Right lobe of liver (tissue), 6 donors: Measurements from ENCODE around the gene GXYLT2. TPM values are rescaled to one million over a fixed set of nuclear protein-coding genes. Genes with fewer than 3 reads are reported as not detected.
"Not testable (repeated sequence)": the region's sequence is repeated elsewhere in the genome, so short reads cannot be mapped to it uniquely, and the experiment has no call there.

ENCODE experiments used
- ATAC-seq, 4 donors: fragments of 200-7000 bp; cut with Tn5 transposase; one replicate each; pipeline ENCODE4 v1.9.1; 2020; ENCODE audit warnings: mild to moderate bottlenecking in 4 of 4, moderate library complexity in 4 of 4
- DNase-seq, 3 donors: peaks; one replicate each; pipeline ENCODE4 v3.0.0-alpha.2; 2020
- H3K27ac ChIP-seq, 3 donors: fragments of 200-600 bp; one replicate each; pipeline ENCODE4 v1.8.0; 2022
- H3K27me3 ChIP-seq, 2 donors: fragments of 200-600 bp; one replicate each; pipeline ENCODE4 v1.8.0; 2022
- H3K36me3 ChIP-seq, 4 donors: fragments of 200-600 bp; sonication (generic) in 1 of 4; one replicate each; pipeline versions ENCODE4 v1.5.1 to v1.8.0; 2017 to 2022; ENCODE audit warnings: control low read depth in 1 of 4
- H3K4me1 ChIP-seq, 4 donors: fragments of 200-600 bp; sonication (generic) in 1 of 4; one replicate each; pipeline versions ENCODE4 v1.5.1 to v1.8.0; 2017 to 2022; ENCODE audit warnings: control low read depth in 1 of 4
- H3K4me3 ChIP-seq, 3 donors: fragments of 200-600 bp; one replicate each; pipeline ENCODE4 v1.8.0; 2022
- H3K9me3 ChIP-seq, 4 donors: fragments of 200-600 bp; sonication (generic) in 1 of 4; one replicate each; pipeline versions ENCODE4 v1.5.1 to v1.8.0; 2017 to 2022; ENCODE audit warnings: control low read depth in 1 of 4
- POLR2A ChIP-seq: fragments of 450-650 bp; IDR thresholded peaks from one replicate; pipeline ENCODE4 v1.6.1; 2017; ENCODE audit warnings: antibody characterized with exemption, mild to moderate bottlenecking
- WGBS: methylation state at CpG from one replicate; pipeline ENCODE4 v1.1.6; 2018; ENCODE audit warnings: low coverage, low lambda C conversion rate; ENCODE audit not compliant: insufficient coverage; ENCODE audit errors: missing lambda C conversion rate; 5-methylcytosine and 5-hydroxymethylcytosine counted together
- intact Hi-C, 2 donors: fragments of 100-400 bp; cut with DNase I; formaldehyde crosslinking; loops; one replicate each; pipeline versions ENCODE4 v1.11.2 to v1.14.1; 2022
- total RNA-seq, 6 experiments: library from RNA; depleted of rRNA in 2 of 6; stranded (reverse); fragments of >200 nt in 2 of 6; fragmentation: NEBNext Ultra II Directional in 3 of 6; extraction: Animal tissue kit (Norgen Biotek cat#: 25700) in 3 of 6; gene quantifications; one replicate each; pipeline versions ENCODE4 v1.1.0 to v1.2.4, GENCODE V29; 2016 to 2023
- TF ChIP-seq, protein P1 (sequence below), 4 donors: fragments of 200-600 bp in 3 of 4; fragments of 450-650 bp in 1 of 4; IDR thresholded peaks; one replicate each; pipeline versions ENCODE4 v1.5.1 to v1.8.0; 2016 to 2022; ENCODE audit warnings: antibody characterized with exemption in 4 of 4, mild to moderate bottlenecking in 2 of 4
- donor health status: DM: no; HTN: yes; CAD: no.
- donor health status: DM: no; HTN: no; CAD: no.
- donor health status: DM: no; HTN: no; CAD: no.
- donor health status: DM: no; HTN: yes; CAD: no.
- donor health status: DM: no; HTN: yes; CAD: no.

The GXYLT2 gene
- total RNA-seq, 6 experiments from 2014 or later = 0.06 to 0.69 (median 0.12) TPM; not detected in 1

DNA sequence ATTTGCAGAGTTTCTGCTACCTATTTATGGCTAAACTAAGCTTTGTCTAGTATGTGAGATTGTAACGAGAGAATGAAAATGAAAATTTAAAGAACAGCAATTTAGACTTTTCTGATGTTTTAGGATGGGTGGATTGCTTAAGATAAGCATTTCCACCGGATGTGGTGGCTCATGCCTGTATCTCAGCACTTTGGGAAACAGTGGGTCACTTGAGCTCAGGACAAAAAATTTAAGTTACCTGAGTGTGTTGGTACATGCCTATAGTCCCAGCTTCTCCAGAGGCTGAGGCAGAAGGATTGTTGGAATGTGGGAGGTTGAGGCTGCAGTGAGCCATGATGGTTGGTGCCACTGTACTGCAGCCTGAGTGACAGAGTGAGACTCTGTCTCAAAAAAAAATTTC, 112.1 kb downstream of the GXYLT2 start:
- no peak overlapping the region for H3K27ac ChIP-seq
- no peaks in the 10 kb centered on the region for H3K27me3 ChIP-seq
- H3K4me3 ChIP-seq = no peak overlapping the region
- WGBS = 19% methylated on average over 2 of the region's 2 CpGs
- TF ChIP-seq, protein P1, sequence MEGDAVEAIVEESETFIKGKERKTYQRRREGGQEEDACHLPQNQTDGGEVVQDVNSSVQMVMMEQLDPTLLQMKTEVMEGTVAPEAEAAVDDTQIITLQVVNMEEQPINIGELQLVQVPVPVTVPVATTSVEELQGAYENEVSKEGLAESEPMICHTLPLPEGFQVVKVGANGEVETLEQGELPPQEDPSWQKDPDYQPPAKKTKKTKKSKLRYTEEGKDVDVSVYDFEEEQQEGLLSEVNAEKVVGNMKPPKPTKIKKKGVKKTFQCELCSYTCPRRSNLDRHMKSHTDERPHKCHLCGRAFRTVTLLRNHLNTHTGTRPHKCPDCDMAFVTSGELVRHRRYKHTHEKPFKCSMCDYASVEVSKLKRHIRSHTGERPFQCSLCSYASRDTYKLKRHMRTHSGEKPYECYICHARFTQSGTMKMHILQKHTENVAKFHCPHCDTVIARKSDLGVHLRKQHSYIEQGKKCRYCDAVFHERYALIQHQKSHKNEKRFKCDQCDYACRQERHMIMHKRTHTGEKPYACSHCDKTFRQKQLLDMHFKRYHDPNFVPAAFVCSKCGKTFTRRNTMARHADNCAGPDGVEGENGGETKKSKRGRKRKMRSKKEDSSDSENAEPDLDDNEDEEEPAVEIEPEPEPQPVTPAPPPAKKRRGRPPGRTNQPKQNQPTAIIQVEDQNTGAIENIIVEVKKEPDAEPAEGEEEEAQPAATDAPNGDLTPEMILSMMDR (IDR thresholded peaks at IDR 0.05) = no peak
- TF ChIP-seq POLR2A = no peak
- peaks cover 0 to 64% (median 21%) of the 10 kb centered on the region in 4 donors for H3K4me1 ChIP-seq
- intact Hi-C loops = no loop called here
- no peak for DNase-seq
- H3K9me3 ChIP-seq = no peaks in the 10 kb centered on the region
- no peaks in the 10 kb centered on the region for H3K36me3 ChIP-seq
- ATAC-seq = no peak

DNA sequence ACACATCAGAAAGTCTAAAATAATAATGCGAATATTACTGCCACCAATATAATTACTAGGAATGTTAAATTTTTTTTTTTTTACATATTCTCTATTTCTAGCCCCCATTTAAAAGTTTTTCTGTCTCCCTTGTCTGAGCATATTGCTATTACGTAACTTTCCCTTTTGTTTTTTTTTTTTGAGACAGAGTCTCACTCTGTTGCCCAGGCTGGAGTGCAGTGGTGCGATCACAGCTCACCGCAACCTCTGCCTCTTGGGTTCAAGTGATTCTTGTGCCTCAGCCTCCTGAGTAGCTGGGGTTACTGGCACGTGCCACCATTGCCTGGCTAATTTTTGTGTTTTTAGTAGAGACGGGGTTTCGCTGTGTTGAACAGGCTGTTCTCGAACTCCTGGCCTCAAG, 115.2 kb downstream of the GXYLT2 start:
- H3K4me3 ChIP-seq, intact Hi-C loops, DNase-seq, ATAC-seq, H3K9me3 ChIP-seq, H3K27me3 ChIP-seq: not testable (repeated sequence)
- WGBS = 32% methylated on average over 7 of the region's 8 CpGs
- H3K27ac ChIP-seq = peak overlapping the region in 2 of 3 donors; percentile 66 to 77
- H3K36me3 ChIP-seq = peaks cover 0 to 13% (median 0%) of the 10 kb centered on the region in 4 donors
- H3K4me1 ChIP-seq = peaks cover 0 to 55% (median 21%) of the 10 kb centered on the region in 4 donors

DNA sequence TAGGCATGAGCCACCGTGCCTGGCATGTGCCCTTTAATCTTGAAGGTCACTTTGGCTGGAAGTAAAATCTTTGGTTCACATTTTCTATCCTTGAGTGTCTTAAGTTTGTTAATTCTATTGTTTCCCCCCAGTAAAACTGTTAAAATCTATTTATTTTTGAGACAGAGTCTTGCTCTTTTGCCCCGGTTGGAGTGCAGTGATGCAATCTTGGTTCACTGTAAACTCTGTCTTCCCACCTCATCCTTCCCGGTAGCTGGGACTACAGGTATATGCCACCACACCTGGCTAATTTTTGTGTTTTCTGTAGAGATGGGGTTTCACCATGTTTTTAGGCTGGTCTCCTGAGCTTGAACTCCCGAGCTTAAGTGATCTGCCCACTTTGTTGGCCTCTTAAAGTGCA, 116.5 kb downstream of the GXYLT2 start:
- no peak overlapping the region for H3K4me3 ChIP-seq
- no peaks in the 10 kb centered on the region for H3K27me3 ChIP-seq
- 33% methylated on average over 3 of the region's 4 CpGs for WGBS
- intact Hi-C loops = no loop called here
- ATAC-seq = no peak
- no peak for DNase-seq
- no peaks in the 10 kb centered on the region for H3K9me3 ChIP-seq
- no peak overlapping the region for H3K27ac ChIP-seq
- H3K36me3 ChIP-seq = peaks cover 0 to 13% (median 0%) of the 10 kb centered on the region in 4 donors
- TF ChIP-seq POLR2A = no peak
- TF ChIP-seq, protein P1 (IDR thresholded peaks at IDR 0.05) = no peak
- H3K4me1 ChIP-seq = peaks cover 0 to 53% (median 15%) of the 10 kb centered on the region in 4 donors

DNA sequence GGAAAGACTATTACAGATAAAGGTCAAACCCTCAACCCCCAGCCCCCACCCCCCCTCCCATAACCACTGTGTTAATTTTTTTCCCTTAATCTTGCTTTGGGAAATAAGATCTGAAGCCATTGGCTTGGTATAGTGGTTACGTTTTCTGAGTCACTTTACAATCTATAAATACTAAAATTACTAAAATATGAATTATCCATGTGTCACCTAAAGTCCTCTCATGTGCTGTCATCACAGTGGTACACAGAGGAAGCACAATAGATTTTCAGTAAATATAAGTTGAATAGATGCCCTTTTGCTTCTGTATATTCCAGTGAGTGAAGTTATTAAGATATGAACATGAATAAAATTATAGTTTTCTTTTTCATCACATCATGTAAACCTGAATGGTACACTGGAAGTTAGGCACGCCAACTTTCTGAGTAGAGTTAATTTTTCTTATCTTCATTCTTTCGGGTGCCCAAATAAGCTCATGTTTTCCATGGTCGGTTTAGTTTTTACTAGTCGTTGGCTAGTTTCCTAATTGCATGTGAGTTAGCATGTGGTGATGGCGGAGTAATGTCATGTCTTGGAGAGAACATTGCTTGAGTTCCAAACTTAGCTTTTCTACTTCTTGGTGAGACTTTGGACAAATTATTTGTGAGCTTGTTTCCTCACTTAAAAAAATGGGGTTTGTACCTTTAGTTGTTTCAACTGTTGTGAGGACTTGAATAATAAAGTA, 120.3 kb downstream of the GXYLT2 start:
- Histone ChIP-seq H3K27ac (no peak overlapping the region), H3K27me3 (no peaks in the 10 kb centered on the region), H3K36me3 (peaks cover 0 to 13% (median 0%) of the 10 kb centered on the region in 4 donors), H3K4me1 (peaks cover 0 to 32% (median 3%) of the 10 kb centered on the region in 4 donors), H3K9me3 (no peaks in the 10 kb centered on the region), H3K4me3 (no peak overlapping the region)
- ATAC-seq (no peak), DNase-seq (no peak)
- intact Hi-C loops = no loop called here
- no peak for TF ChIP-seq POLR2A
- TF ChIP-seq, protein P1 (IDR thresholded peaks at IDR 0.05) = no peak
- 49% methylated on average over 6 of the region's 6 CpGs for WGBS

DNA sequence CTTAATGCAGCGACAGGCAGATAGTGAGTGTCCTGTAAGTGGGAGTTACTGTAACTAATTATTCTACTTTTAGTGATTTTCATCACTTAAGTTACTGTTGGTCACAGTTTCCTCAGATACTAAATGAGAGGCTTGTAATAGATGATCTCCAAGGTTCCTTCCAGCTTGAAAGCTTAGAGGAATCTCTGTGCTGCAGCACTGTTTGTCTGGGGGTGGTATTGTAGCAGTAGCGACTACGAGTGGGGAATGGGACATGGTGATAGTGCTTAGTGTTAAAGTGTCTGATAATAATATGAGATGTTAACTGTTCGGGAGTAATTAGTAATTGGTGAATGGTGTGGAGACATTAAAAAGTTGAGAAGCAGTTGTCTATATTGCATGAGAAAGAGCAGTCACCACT, 121.2 kb downstream of the GXYLT2 start:
- 79% methylated on average over 4 of the region's 4 CpGs for WGBS
- TF ChIP-seq, protein P1 (IDR thresholded peaks at IDR 0.05) = no peak
- TF ChIP-seq POLR2A = no peak
- peaks cover 0 to 25% (median 0%) of the 10 kb centered on the region in 4 donors for H3K4me1 ChIP-seq
- DNase-seq (no peak), ATAC-seq (no peak)
- H3K9me3 ChIP-seq = no peaks in the 10 kb centered on the region
- intact Hi-C loops = no loop called here
- no peak overlapping the region for H3K27ac ChIP-seq
- H3K4me3 ChIP-seq = no peak overlapping the region
- H3K27me3 ChIP-seq = no peaks in the 10 kb centered on the region
- H3K36me3 ChIP-seq = peaks cover 0 to 13% (median 0%) of the 10 kb centered on the region in 4 donors
